H1 (cell line): ENCODE measurements around the gene XRN2. TPM values are rescaled to one million over a fixed set of nuclear protein-coding genes. Genes with fewer than 3 reads are reported as not detected.

Source experiments
- CTCF ChIA-PET: fragments of 300-600 bp; sonication (Branson Sonifier 250); formaldehyde crosslinking; loops from one replicate; lab custom pipeline; 2021; ENCODE audit not compliant: partially characterized antibody; lab: Charles Lee
- POLR2A ChIA-PET: fragments of 300-600 bp; sonication (Branson Sonifier 250); formaldehyde crosslinking; loops from one replicate; lab custom pipeline; 2021; ENCODE audit warnings: inconsistent platforms; ENCODE audit not compliant: partially characterized antibody; lab: Charles Lee
- DNase-seq, 2 experiments: peaks; one replicate each; pipeline versions ENCODE4 v3.0.0 to v3.0.0-alpha.2; 2010 to 2022; ENCODE audit warnings: low spot score in 2 of 2, low read depth in 1 of 2, mixed read lengths in 1 of 2
- FAIRE-seq: peaks from 2 replicates; lab custom pipeline; 2011; peaks lifted over from hg19 to GRCh38; lab: Jason Lieb, UNC
- H2AFZ ChIP-seq: 2 replicates; pipeline ENCODE4 v1.8.1; 2012; ENCODE audit warnings: low read length, inconsistent platforms
- H2AK5ac ChIP-seq: 2 replicates; pipeline ENCODE4 v1.6.1; 2013; ENCODE audit warnings: low read depth, low read length
- H2BK120ac ChIP-seq: replicated peaks from 2 replicates; pipeline ENCODE3; 2013; ENCODE audit warnings: low read depth, low read length, inconsistent platforms
- H2BK12ac ChIP-seq: 2 replicates; pipeline ENCODE4 v1.6.1; 2013; ENCODE audit warnings: low read depth, low read length
- H2BK15ac ChIP-seq: 2 replicates; pipeline ENCODE4 v1.6.1; 2013; ENCODE audit warnings: low read length
- H2BK20ac ChIP-seq: 2 replicates; pipeline ENCODE4 v1.6.1; 2013; ENCODE audit warnings: low read length
- H2BK5ac ChIP-seq: 2 replicates; pipeline ENCODE4 v1.6.1; 2013; ENCODE audit warnings: low read depth, low read length
- H3K14ac ChIP-seq: 2 replicates; pipeline ENCODE4 v1.6.1; 2013; ENCODE audit warnings: inconsistent platforms; ENCODE audit not compliant: insufficient read length
- H3K18ac ChIP-seq: 2 replicates; pipeline ENCODE4 v1.6.1; 2013; ENCODE audit warnings: low read length; ENCODE audit errors: extremely low read depth
- H3K23ac ChIP-seq: 2 replicates; pipeline ENCODE4 v1.6.1; 2013; ENCODE audit warnings: inconsistent platforms; ENCODE audit not compliant: insufficient read length
- H3K23me2 ChIP-seq: 2 replicates; pipeline ENCODE4 v1.6.1; 2013; ENCODE audit warnings: low read depth, low read length
- H3K27ac ChIP-seq: 2 replicates; pipeline ENCODE4 v1.6.1; 2011; ENCODE audit warnings: low read depth, low read length, inconsistent platforms
- H3K27me3 ChIP-seq, 4 experiments: replicated peaks in 1 of 4; 1 replicate in 1 of 4; 2 replicates in 3 of 4; pipeline versions ENCODE4 v1.6.1 to v1.8.1; 2011 to 2013; ENCODE audit warnings: low read length in 3 of 4, mild to moderate bottlenecking in 3 of 4, inconsistent platforms in 2 of 4, mixed read lengths in 2 of 4, moderate library complexity in 1 of 4; ENCODE audit not compliant: control insufficient read depth in 3 of 4, insufficient read depth in 3 of 4; ENCODE audit errors: extremely low read depth in 1 of 4
- H3K36me3 ChIP-seq, 4 experiments: 2 replicates each; pipeline versions ENCODE4 v1.6.1 to v1.8.1; 2011 to 2013; ENCODE audit warnings: mild to moderate bottlenecking in 4 of 4, low read length in 3 of 4, moderate library complexity in 2 of 4, control low read depth in 1 of 4, inconsistent platforms in 1 of 4; ENCODE audit not compliant: insufficient read depth in 4 of 4, control insufficient read depth in 2 of 4
- H3K4ac ChIP-seq: replicated peaks from 2 replicates; pipeline ENCODE3; 2013; ENCODE audit warnings: low read length, low read depth, mixed read lengths, inconsistent platforms; ENCODE audit not compliant: insufficient read length
- H3K4me1 ChIP-seq, 4 experiments: replicated peaks in 1 of 4; 1 replicate in 1 of 4; 2 replicates in 3 of 4; pipeline versions ENCODE4 v1.6.1 to v1.8.1; 2011 to 2013; ENCODE audit warnings: low read length in 3 of 4, inconsistent platforms in 2 of 4, mixed read lengths in 1 of 4; ENCODE audit not compliant: insufficient read depth in 4 of 4, control insufficient read depth in 3 of 4
- H3K4me2 ChIP-seq, 2 experiments: 2 replicates each; pipeline versions ENCODE4 v1.6.1 to v1.8.1; 2011 to 2013; ENCODE audit warnings: low read depth in 2 of 2, low read length in 2 of 2, control low read depth in 1 of 2, inconsistent platforms in 1 of 2, mild to moderate bottlenecking in 1 of 2; ENCODE audit not compliant: insufficient read depth in 1 of 2
- H3K4me3 ChIP-seq, 4 experiments: fragments of 200-600, 300-600 bp in 1 of 4; sonication (generic), shearing (Covaris generic), sonication (Bioruptor Twin) in 1 of 4; 2 replicates each; pipeline versions ENCODE4 v1.5.1 to v1.8.1; 2011 to 2016; ENCODE audit warnings: low read length in 4 of 4, low read depth in 3 of 4, control low read depth in 2 of 4, inconsistent platforms in 2 of 4, mild to moderate bottlenecking in 2 of 4, mixed read lengths in 1 of 4, moderate library complexity in 1 of 4; ENCODE audit not compliant: insufficient read depth in 2 of 4; ENCODE audit errors: extremely low read depth in 1 of 4
- H3K56ac ChIP-seq: replicated peaks from 2 replicates; pipeline ENCODE3; 2013; ENCODE audit warnings: low read depth, mild to moderate bottlenecking, mixed read lengths, low read length, inconsistent platforms; ENCODE audit not compliant: insufficient read length
- H3K79me1 ChIP-seq: 2 replicates; pipeline ENCODE4 v1.6.1; 2013; ENCODE audit warnings: low read depth, low read length, control low read depth
- H3K79me2 ChIP-seq, 2 experiments: 2 replicates each; pipeline versions ENCODE4 v1.6.1 to v1.8.1; 2012 to 2013; ENCODE audit warnings: low read length in 2 of 2, mild to moderate bottlenecking in 2 of 2, inconsistent platforms in 1 of 2; ENCODE audit not compliant: insufficient read depth in 2 of 2, control insufficient read depth in 1 of 2
- H3K9ac ChIP-seq, 4 experiments: replicated peaks in 1 of 4; 1 replicate in 1 of 4; 2 replicates in 3 of 4; pipeline versions ENCODE4 v1.6.1 to v1.8.1; 2011 to 2013; ENCODE audit warnings: low read depth in 3 of 4, low read length in 3 of 4, control low read depth in 2 of 4, mild to moderate bottlenecking in 2 of 4, moderate library complexity in 2 of 4, inconsistent platforms in 1 of 4; ENCODE audit errors: extremely low read depth in 1 of 4
- H3K9me3 ChIP-seq, 2 experiments: 2 replicates each; pipeline versions ENCODE4 v1.6.1 to v1.8.1; 2012 to 2013; ENCODE audit warnings: mild to moderate bottlenecking in 2 of 2, moderate library complexity in 2 of 2, control low read depth in 1 of 2, inconsistent platforms in 1 of 2, low read depth in 1 of 2, low read length in 1 of 2, mixed read lengths in 1 of 2; ENCODE audit not compliant: insufficient read depth in 2 of 2
- H4K20me1 ChIP-seq, 2 experiments: replicated peaks in 1 of 2; 2 replicates each; pipeline versions ENCODE3 to v1.8.1; 2011 to 2013; ENCODE audit warnings: inconsistent platforms in 2 of 2, low read length in 2 of 2, mild to moderate bottlenecking in 1 of 2; ENCODE audit not compliant: insufficient read depth in 2 of 2, control insufficient read depth in 1 of 2
- H4K5ac ChIP-seq: 2 replicates; pipeline ENCODE4 v1.6.1; 2013; ENCODE audit warnings: low read length, low read depth, mixed read lengths, inconsistent platforms; ENCODE audit not compliant: insufficient read length
- H4K8ac ChIP-seq: 2 replicates; pipeline ENCODE4 v1.8.0; 2013; ENCODE audit warnings: mild to moderate bottlenecking, moderate library complexity, low read length, inconsistent platforms; ENCODE audit not compliant: insufficient read depth; ENCODE audit errors: extremely low read depth
- H4K91ac ChIP-seq: replicated peaks from 2 replicates; pipeline ENCODE3; 2013; ENCODE audit warnings: low read length, mixed read lengths, inconsistent platforms; ENCODE audit not compliant: insufficient read length
- MAFK ChIP-seq: IDR thresholded peaks from 2 replicates; pipeline ENCODE4 v1.6.1; 2012; ENCODE audit warnings: low read depth, mild to moderate bottlenecking, improper control_type of control experiment, low read length
- RNF2 ChIP-seq: fragments of 200-900, 300-1000 bp; sonication (generic); IDR thresholded peaks from 2 replicates; pipeline ENCODE4 v1.7.1; 2016; ENCODE audit warnings: borderline replicate concordance, low read depth, mild to moderate bottlenecking, antibody characterized with exemption, low read length; ENCODE audit not compliant: poor library complexity, severe bottlenecking; ENCODE audit errors: missing control alignments
- SIX5 ChIP-seq: IDR thresholded peaks from 2 replicates; pipeline ENCODE4 v1.6.1; 2011; ENCODE audit warnings: mild to moderate bottlenecking, low read depth, low read length
- WGBS, 2 experiments: shearing (Covaris generic) in 1 of 2; methylation state at CpG; one replicate each; pipeline versions ENCODE4 v1.1.6 to v1.1.7; 2013 to 2015; ENCODE audit warnings: low lambda C conversion rate in 2 of 2, mixed read lengths in 2 of 2, inconsistent platforms in 1 of 2, low coverage in 1 of 2, missing lambda C conversion rate in 1 of 2; ENCODE audit not compliant: insufficient replicate concordance in 2 of 2, insufficient coverage in 1 of 2, insufficient read length in 1 of 2; ENCODE audit errors: extremely low coverage in 1 of 2, missing lambda C conversion rate in 1 of 2; 5-methylcytosine and 5-hydroxymethylcytosine counted together
- polyA plus RNA-seq, 7 experiments: library from polyadenylated mRNA; depleted of rRNA in 3 of 7; stranded (reverse) in 5 of 7; unstranded in 2 of 7; fragments of >200 nt in 5 of 7; fragments of 200-250 nt in 2 of 7; gene quantifications; 1 replicate in 5 of 7; 2 replicates in 1 of 7; 4 replicates in 1 of 7; pipeline versions ENCODE4 v1.2.1 to v1.2.3, GENCODE V29; 2011 to 2013; ENCODE audit warnings: missing spikeins in 2 of 7, mixed read lengths in 2 of 7
- total RNA-seq: library from RNA; stranded (reverse); fragmentation: NEBNext Ultra II Directional; extraction: Animal tissue kit (Norgen Biotek cat#: 25700); gene quantifications from 2 replicates; pipeline ENCODE4 v1.2.1, GENCODE V29; 2021

XRN2 gene
- total and polyA plus RNA-seq, 2 of the 8 experiments (the other 6 are each of a cell fraction or from before 2014, with no cell fraction given): 60.3 to 139 TPM

DNA sequence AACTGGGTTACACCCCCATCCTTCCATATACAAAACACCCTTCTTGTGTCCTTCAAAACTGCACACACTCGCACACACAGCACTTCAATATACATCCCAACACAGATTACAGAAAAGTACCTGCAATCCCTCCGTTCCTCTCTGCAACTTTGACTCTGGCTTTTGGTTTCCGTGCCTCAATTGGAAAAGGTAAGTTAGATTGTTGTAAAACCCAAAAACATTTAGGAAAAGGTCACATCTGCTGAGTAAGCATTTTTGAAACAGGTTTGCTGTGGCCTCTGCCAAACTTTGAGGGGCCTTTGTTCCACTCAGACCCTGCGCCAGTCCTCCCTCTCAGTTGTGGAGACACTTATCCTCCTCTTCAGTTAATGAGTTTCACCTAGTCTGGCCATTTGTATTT lies 90.0 kb downstream of the XRN2 start:
- Histone ChIP-seq H3K4ac (no peak overlapping the region), H4K5ac (no peak overlapping the region), H3K27ac (no peak overlapping the region), H3K4me2 (no peak overlapping the region), H4K91ac (no peak overlapping the region), H3K4me3 (no peak overlapping the region), H2BK20ac (no peak overlapping the region), H2BK15ac (no peak overlapping the region), H3K36me3 (peaks cover 0 to 16% (median 4%) of the 10 kb centered on the region in 4 experiments; a peak in 3 of 8 replicates)
- POLR2A ChIA-PET: no interaction called here
- peak; percentile 98 for TF ChIP-seq MAFK
- peak; percentile 89 for TF ChIP-seq RNF2
- no peak for TF ChIP-seq SIX5
- TF ChIP-seq, all 59 proteins: peak for 2
- Histone ChIP-seq H2AK5ac (no peak overlapping the region), H2AFZ (no peak overlapping the region), H3K9ac (no peak overlapping the region), H3K56ac (no peak overlapping the region), H3K18ac (no peak overlapping the region), H3K23me2 (peaks cover 3% of the 10 kb centered on the region; the same call in 1 of the 2 replicates), H2BK12ac (no peak overlapping the region), H3K79me1 (no peaks in the 10 kb centered on the region), H3K79me2 (no peaks in the 10 kb centered on the region), H3K14ac (no peak overlapping the region), H2BK5ac (no peak overlapping the region), H3K4me1 (no peaks in the 10 kb centered on the region; a peak in 1 of 7 replicates), H4K8ac (no peak overlapping the region), H4K20me1 (peaks cover 0 to 7% of the 10 kb centered on the region in 2 experiments), H3K23ac (no peak overlapping the region), H3K9me3 (peaks cover 0 to 9% of the 10 kb centered on the region in 2 experiments; a peak in 1 of 4 replicates), H2BK120ac (no peak overlapping the region), H3K27me3 (peaks cover 49 to 73% (median 63%) of the 10 kb centered on the region in 4 experiments)
- CTCF ChIA-PET: no interaction called here
- WGBS, 2 experiments: 50% methylated on average over 4 of the region's 4 CpGs; no CpG with 5 or more reads in 1 of the 2 experiments
- DNase-seq: no peak
- FAIRE-seq: no peak
